CD4-positive, alpha-beta T cell treated with Interleukin-17A for 1 hour (primary cell): Measurements from ENCODE around the gene ECHS1.
"Not testable (repeated sequence)": the region's sequence is repeated elsewhere in the genome, so short reads cannot be mapped to it uniquely, and the experiment has no call there.

Experiments
- DNase-seq: peaks from one replicate; pipeline ENCODE4 v3.0.0-alpha.2; 2020

ECHS1 gene

GRCh38 chr10:133373174-133374090 is at the start of gene ECHS1:
Gene ECHS1, minus strand, starts transcription at chr10:133373354. Its CDS starts 21 bp downstream, at chr10:133373333.
- DNase-seq, result peak; percentile 92

DNA sequence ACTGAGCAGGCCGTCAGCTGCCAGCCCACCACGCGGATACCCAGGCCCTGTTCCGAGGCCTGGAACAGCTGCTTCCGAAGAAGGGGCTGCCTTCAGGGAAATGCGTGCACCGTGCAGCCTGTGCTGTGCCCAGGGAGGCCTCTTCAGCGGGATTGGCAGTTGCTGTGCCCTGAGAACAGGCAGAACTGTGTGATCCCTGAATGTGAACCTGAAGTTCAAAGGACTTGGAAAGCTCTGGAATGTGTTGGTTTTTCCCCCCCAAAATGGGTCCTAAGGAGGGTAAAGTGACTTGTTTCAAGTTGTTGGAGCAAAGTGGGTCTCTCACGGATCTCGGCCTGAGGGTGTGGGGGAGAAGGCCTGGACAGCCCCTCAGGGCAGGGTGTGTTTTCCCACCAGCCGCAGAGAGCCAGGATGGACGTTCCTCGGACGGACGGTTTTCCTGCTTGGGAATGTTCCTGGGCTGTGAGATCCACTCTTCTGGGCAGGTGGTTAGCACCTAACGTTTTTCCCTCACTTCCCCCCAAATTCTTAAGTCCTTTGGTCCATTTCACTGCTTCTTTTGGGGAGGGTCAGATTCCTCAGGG is 49.2 kb upstream of the ECHS1 start:
- DNase-seq, result no peak

DNA sequence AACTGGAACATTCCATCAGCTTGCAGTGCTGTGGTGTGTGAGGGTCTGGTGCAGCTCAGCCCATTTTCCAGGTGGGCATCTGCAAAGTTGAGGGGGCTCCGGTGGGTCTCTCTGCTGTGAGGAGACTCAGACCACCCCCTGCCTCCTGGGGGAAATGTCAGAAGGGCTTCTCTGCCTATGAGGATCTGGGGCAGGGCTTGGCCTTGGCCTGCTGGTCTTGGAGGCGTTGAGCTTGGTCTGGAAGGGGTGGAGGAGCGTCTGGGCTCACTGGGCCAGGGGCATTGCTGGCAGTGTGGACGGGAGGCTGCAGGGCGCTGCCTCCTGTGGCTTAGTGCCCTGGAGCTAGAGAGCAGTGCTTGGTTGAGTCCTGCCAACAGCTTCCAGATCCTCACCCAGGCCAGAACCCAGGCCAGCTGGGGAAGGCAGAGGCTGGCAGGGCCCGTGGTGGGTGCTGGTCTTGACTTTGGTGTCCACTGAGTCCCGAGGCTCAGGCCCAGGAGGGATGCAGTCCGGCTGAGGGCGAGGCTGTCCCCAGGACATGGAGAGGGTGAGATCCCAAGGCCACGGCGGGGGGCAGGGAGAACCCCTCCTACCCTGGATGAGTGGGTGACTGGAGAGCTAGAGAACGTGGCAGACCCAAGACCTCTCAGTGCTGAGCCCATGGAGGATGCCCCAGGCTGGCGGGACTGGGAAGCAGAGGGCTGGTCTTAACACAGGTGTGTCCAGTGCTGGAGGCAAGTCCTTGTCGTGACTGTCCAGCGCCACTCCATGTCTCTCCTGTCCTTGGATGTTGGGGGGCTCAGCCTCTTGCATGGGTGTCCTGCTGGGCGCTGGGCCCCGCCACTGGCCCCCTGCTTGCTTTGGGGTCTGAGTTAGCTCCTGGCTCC is 48.4 kb upstream of the ECHS1 start:
- DNase-seq, result no peak

DNA sequence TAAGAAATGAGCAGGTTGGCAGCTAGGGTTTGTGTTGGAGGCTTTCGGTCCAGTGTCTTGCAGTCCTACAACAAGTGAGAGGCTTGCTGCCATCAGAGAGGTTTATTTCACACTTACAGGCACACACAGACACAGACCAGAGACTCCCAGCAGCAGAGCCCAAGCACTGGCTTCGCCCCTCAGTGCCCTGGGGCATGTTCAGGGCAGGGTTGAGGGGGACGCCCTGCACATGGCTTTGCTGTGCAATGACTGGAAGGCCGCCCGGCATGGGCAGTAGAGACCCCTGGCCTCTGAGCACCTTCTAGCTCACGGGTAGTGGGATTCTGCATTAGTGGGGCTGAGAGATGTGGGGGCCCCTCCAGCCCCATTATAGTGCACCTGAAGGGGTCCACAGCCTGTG is 47.4 kb upstream of the ECHS1 start:
- DNase-seq, result no peak

GRCh38 chr10:133420028-133420427 is 46.9 kb upstream of the ECHS1 start:
- DNase-seq, result no peak

GRCh38 chr10:133419211-133419950 is 46.2 kb upstream of the ECHS1 start:
- no peak for DNase-seq

GRCh38 chr10:133418289-133418993 is 45.3 kb upstream of the ECHS1 start:
- DNase-seq, result no peak

- DNase-seq, result no peak
Observed at GRCh38 chr10:133415752-133416151, 42.6 kb upstream of the ECHS1 start.

DNA sequence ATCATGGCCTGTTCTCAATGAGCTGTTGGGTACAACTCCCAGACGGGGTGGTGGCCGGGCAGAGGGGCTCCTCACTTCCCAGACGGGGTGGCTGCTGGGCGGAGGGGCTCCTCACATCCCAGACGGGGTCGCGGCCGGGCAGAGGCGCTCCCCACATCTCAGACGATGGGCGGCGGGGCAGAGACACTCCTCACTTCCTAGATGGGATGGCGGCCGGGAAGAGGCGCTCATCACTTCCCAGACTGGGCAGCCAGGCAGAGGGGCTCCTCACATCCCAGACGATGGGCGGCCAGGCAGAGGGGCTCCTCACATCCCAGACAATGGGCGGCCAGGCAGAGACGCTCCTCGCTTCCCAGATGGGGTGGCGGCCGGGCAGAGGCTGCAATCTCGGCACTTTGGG is 41.2 kb upstream of the ECHS1 start:
- DNase-seq, result not testable (repeated sequence)

GRCh38 chr10:133412381-133412711 is 39.2 kb upstream of the ECHS1 start:
- no peak for DNase-seq

- no peak for DNase-seq
Observed at GRCh38 chr10:133411523-133412380, 38.6 kb upstream of the ECHS1 start.

GRCh38 chr10:133405844-133406527 is 32.8 kb upstream of the ECHS1 start:
- DNase-seq, result no peak

- no peak for DNase-seq
Observed at GRCh38 chr10:133405272-133405671, 32.1 kb upstream of the ECHS1 start.

GRCh38 chr10:133403784-133404183 is 30.6 kb upstream of the ECHS1 start:
- DNase-seq, result no peak

DNA sequence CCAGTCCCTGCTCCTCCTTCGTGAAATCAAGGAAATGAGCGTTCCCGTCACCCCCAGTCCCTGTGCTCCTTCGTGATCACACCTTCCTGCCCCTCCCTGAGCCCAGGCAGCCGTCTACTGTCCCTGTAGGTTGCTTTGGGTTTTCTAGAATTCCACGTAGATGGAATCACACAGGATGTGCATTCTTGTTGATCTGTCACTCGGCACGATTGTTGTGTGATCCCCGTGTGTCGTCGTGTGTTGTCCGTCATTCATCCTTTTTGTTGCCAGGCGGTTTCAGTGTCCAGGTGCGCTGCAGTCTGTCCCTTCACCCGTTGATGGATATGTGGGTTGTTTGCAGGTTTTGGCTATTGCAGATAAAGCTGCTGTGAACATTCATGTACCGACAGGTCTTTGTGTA is 30.2 kb upstream of the ECHS1 start:
- DNase-seq, result no peak

DNA sequence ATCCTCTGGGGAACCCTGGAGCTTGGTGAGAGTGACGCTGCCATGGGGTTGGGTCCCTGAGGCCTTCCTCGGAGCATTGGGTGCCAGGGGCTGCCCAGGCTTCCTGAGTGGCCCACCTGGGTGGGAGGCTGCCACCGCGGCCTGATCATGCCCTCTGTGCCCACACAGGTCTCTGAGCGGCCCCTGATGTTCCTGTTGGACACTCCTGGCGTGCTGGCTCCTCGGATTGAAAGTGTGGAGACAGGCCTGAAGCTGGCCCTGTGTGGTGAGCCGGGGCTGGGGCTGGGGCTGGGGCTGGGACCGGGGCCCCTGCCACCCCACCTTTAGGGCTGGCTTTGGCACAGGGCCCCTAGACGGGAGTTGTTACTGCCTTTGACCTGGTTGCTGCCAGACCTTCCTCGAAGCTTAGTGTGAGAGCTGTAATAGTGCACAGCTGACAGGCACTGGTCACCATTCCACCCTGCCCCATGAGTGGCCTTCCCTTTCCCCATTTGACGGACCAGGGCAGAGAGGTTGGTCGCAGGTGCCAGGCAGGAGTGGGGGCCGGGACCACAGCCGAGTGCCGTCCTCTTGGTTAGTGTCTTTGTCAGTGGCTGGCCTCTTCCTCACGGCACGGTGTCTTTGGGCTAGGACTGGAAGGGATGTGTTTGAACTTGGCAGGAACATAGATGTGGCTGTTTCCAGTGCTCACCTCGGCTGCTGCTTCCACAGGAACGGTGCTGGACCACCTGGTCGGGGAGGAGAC is 29.0 kb upstream of the ECHS1 start:
- DNase-seq, result no peak

GRCh38 chr10:133401500-133401899 is 28.3 kb upstream of the ECHS1 start:
- DNase-seq, result no peak

DNA sequence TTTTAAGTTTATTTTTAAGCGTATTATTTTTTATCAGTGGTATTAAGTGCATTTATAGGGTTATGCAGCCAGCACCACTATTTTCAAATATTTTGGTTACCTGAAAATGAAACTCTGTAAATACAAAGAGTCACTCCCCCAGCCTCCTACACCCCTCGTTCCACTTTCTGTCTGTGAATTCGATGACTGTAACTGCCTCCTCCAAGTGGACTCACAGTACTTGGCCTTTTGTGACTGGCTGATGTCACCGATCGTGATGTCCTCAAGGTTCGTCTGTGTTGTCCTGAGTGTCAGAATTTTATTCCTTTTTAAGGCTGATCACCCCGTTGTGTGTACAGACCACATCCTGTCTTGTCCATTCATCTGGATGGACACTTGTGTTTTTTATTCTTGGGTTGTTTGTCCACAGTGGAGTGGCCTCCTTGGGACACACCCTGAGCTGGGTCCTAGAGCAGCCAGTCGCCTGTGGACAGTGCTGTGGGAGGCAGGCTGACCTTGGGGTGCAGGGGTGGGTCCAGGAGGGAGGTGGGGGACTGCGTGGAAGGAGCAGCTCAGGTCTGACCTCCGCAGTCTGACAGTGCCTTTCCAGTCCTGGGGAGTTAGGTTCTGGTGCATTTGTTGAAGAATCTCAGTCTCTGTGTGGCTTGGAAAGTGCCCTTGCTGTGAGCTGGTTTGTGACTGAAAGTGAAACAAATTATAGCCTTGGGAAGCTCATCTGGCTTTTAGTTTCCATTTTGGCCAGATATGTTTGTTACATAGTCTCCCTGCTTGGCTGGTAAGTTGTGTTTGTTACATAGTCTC is 27.7 kb upstream of the ECHS1 start:
- DNase-seq, result no peak

- DNase-seq, result no peak
Observed at GRCh38 chr10:133399123-133399601, 26.0 kb upstream of the ECHS1 start.
